HG03064 (cell line): ENCODE results near the gene PPP1R3F.
"Not testable (repeated sequence)": the region's sequence is repeated elsewhere in the genome, so short reads cannot be mapped to it uniquely, and the experiment has no call there.

Source experiments
- ATAC-seq: cut with Tn5 transposase; IDR thresholded peaks from one replicate; pipeline ENCODE4 v1.9.1; 2021; ENCODE audit warnings: low read depth; ENCODE audit not compliant: unreplicated experiment

The PPP1R3F gene

DNA sequence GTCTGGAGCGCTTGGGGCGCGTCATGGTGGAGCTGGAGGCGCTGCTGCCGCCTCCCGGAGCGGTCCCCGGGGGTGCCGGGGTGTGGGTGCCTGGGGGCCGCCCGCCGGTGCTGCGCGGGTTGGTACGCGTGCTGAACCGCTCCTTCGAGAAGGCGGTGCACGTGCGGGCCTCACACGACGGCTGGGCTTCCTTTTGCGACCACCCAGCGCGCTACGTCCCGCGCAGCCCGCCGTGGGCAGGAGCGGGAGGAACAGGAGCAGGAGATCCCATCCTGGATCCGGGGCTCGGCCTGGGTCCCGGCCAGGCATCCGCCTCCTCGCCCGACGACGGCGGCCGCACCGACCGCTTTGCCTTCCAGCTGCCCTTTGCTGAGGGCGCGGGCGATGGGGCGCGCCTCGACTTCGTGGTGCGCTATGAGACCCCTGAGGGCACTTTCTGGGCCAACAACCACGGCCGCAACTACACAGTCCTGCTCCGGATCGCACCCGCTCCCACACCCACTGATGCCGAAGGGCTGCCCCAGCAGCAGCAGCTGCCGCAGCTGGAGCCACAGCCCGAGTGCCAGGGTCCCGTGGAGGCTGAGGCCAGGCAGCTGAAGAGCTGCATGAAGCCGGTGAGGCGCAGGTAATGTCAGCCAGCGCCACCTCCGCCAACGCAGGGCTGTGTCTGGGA, 792 bp downstream of the PPP1R3F start:
- no peak for ATAC-seq

DNA sequence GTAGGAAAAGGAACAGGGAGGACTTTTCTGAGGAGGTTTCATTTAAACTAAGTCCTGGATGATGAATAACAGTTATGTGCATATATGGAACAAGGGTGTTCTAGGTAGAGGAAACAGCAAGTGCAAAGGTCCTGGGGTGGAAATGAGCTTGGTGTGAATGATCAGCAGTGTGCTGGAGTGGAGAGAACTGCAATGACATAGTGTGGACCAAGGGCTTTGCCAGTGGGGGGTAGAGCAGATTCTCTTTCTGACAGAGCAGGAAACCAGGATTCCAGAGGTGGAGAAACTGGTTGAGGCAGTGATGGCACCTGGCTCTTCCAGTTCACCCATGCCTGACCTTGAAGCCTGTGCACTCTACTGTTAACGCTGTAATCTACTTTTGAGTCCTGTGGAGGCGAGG, 1.7 kb downstream of the PPP1R3F start:
- no peak for ATAC-seq

DNA sequence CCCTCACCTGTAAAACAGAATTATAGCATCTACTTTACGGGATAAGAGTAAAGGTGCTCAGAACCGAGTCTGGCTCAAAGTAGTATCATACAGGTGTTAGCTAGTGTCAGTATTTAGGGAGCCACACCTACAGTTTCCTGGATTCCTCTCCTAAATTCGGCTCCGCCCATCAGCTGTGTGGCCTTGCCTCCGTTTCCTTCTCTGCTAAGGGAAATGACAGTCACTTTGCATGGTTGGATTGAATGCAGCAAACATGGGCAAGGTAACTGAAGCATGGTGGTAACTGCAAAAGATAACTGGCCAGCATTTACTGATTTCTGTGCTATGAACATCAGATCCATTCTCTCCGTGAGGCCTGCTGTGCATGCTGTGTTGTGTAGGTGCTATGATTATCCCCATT, 2.8 kb downstream of the PPP1R3F start:
- no peak for ATAC-seq

DNA sequence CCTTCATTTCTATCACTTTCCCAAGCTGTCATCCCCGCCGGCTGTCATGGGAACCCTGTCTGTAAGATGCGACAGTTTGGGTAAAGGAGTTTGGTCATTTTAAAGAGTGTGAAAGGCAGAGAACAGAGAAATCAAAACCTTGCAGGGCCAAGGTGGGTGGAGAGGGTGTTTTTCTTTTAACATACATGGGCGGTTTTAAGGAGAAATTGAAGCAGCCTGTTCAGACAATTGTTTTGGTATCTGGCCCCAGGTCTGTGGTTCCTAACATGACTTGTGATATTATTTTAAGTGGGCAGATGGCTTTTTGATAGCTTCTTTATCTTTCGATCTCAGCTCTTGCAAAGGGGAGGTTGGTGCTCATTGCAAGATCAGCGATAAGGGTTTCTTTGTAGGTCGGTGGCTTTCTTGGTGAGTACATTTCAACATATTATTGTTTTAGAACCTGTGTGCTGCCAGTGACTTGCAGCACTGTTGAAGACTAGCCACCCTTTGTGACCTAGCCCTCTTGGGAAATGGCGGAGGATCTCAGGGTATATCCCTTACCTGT, 3.7 kb downstream of the PPP1R3F start:
- no peak for ATAC-seq

DNA sequence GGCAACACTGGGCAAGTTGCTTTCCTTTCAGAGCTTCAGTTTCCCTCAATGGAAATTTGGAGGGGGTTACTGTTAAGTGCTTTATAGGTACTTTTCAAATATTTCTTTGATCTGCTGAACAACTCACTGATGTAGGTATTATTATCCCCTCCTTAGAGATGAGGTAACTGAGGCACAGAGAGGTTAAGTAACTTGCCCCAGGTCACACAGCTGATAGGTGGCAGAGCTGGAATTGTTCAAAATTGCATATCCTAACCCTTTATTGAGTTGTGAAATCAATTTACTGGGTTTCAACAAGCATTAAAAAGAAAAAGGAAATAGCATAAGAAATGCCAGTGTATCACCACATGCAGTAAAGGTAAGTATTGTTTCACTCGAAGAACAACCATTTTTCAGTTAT, 6.6 kb downstream of the PPP1R3F start:
- no peak for ATAC-seq

DNA sequence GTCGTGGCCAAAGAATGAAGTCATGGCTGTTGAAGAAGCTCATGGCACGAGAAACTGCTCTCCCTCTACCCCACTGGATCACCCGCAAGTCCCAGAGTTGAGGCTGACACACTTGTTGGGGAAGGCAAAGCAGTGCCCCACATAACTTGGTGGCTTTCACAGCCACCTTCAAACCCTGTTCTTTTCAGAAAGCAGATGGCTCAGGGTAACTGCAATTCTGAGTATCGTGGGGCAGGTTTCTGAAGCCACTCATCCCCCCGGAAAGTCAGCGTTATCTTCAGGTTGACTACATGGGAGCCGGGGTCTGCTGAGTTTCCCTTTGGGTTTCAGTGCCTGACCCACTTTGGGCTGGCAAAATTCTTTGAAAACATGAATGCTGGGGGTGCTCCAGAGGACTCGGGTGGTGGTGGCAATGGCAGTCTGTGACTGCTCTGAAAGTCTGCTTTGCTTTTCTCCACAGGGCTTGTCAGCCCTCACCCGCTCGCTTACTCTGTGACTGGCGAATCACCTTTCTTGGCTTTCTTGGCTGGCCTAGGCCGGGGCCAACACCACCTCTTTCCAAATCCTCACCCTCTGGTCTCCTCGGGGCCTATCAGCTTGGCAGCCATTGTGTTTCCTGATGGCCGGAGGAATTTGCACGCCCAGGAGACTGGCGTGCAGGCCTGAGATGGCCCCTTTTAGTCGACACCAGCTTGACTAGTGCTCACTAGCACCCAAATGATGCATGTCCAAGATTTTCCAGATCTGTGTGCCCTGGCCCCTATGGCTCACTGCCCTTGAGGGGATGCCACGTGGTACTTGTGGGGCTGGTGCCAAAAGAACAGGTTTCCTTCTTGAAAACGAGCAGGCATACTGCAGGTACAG, 7.3 kb downstream of the PPP1R3F start:
- no peak for ATAC-seq

DNA sequence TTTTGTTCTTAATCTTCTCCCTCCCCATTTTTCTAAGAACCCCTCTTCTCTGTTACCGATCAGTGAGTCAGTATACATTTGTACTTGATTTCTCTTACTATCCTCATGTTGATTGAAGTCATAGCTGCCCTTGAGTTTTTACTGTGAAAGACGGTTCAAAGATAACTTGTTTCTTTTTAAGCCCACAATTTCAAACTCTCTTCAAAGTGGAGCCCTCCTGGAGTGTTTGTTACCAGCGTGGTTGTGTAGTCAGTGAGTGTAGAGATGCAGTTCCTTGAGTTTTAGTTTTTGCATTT, 7.9 kb downstream of the PPP1R3F start:
- ATAC-seq = no peak

DNA sequence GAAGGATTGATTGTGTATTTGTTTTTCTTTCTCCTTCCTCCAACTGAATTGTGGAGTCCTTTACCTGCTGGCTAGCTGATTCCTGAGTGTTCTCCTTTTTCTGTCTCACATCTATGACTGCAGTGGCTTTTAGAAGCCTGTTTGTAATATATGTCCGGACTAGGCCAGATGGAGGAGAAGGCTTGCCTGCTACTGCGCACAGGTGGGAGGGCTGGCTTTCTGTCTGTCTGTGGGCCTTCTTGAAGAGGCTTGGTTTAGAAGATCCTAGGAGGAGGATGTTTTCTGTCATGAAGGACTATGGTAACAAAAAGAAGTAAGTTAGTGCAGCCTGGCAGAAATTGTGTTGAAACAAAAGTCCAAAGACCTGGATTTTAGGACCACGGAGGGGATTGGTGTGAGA, 8.5 kb downstream of the PPP1R3F start:
- no peak for ATAC-seq

DNA sequence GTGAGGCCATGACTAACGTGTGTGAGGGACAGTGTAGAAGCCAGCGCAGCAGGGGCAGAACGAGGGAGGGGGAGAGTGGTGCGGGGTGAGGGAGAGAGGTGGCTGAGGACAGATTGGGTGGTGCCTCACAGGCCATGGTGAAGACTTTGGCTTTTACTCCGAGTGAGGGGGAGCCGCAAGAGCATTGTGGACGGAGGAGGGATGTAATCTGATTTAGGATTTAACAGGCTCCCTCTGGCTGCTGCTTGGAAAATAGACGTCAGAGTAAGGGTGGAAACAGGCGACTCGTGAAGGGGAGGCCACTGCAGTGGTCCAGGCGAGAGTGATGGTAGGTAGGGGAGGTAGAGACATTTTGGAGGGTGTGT, 13.0 kb downstream of the PPP1R3F start:
- no peak for ATAC-seq

DNA sequence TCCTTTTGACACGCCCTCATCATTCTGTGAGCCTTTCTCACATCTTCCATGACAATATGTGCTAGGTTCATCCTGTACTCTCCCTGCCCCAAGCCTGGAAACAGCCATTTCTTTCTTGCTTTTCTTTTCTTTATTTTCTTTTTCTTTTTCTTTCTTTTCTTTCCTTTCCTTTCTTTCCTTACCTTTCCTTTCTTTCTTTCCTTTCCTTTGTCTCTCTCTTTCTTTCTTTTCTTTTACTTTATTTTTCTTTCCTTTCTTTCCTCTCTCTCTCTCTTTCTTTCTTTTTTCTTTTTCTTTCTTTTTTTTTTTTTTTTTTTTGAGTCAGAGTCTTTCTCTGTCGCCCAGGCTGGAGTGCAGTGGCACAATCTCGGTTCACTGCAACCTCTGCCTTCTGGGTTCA, 14.6 kb downstream of the PPP1R3F start:
- no peak for ATAC-seq

DNA sequence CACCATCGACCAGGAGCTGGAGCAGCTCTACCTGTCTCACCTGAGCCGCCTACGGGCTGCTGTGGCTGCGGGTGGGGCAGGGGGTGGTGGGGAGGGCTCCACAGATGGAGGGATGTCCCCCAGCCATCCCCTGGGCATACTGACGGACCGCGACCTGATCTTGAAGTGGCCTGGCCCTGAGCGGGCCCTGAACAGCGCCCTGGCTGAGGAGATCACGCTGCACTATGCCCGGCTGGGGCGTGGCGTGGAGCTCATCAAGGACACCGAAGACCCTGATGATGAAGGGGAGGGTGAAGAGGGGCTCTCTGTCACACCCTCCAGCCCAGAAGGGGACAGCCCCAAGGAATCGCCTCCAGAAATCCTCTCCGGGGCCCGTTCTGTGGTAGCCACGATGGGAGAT, 16.5 kb downstream of the PPP1R3F start:
- ATAC-seq = no peak

DNA sequence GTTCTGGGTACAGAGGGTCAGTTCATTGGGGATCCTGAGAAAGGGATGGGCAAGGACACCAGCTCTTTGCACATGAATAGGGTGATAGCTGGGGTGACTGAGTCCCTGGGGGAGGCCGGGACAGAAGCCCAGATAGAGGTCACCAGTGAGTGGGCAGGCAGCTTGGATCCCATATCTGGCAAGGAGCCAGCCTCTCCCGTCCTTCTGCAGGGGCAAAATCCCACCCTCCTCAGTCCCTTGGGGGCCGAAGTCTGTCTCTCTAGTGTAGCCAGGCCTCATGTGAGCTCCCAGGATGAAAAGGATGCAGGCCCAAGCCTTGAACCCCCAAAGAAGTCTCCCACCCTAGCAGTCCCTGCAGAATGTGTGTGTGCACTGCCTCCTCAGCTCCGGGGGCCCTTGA, 17.0 kb downstream of the PPP1R3F start:
- ATAC-seq = no peak

DNA sequence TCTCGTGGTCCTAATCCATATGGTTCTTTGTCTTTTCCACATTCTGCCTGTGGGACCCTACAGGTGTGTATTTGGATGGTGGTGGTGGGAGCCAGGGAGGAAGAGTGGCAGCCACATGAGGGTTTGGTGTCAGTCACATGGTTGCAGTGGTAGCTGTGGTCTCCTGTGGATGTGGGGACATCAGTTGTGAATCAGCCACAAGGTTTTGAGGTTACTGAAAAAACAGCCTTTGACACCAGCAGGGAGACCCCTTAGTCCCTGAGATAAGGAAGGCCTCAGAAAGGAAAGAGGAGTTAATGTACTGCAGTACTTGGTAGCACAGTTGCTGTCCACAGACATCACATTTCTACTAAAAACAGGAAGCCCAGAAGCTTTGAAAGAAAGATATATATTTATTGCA, 18.1 kb downstream of the PPP1R3F start:
- no peak for ATAC-seq

DNA sequence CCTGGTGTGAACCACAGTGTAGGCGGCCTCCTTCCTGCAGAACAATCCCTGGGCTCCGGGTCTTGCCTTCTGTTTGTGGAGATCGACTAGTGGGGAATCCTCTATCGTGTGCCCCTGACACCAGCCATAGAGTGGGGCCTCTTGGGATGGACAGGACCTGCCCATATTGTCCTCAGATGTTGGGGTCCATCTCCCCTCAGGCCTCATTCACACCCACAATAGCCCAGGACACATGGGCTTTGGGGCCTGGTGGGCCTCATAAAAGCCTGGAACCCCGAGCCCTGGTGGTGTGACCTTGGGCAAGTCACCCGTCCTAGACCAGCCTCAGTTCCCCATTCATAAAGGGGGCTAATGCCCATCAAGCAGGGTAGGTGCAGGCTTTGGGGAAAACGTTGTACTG, 20.6 kb downstream of the PPP1R3F start:
- ATAC-seq = no peak

DNA sequence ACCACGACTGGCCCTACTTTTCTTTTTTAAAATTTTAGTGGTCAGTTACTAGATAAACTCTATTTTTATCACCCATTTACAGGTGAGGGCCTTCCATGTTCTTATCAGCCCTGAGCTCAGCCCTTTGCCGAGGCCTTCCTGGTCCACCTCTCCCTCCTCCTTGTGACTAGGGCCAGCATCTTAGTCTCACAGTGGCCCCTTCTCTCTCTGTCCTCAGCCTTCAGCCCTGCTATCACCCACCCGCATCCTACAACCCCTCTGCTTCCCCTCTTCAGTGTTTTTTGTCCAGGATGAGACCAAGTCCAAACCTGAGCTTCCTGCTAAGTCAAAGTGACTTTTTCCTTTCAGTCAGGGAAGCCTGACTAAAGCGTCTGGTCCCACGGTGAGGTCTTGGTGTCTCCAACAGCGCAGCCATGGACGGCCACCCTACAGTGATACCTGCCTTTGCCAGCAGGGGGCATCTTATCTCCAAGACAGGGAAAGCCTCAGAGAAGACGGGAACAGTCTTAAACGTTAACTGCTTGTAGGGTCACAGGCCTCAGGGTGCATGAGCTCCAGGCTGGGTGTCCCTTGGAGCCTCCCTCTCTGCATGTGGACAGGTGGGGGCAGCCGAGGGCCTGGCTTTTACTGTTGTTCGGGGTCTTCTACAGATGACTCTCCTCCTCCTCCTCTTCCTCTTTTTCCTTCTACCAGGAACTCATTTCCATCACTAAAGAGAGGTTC, 22.2 kb downstream of the PPP1R3F start:
- no peak for ATAC-seq

DNA sequence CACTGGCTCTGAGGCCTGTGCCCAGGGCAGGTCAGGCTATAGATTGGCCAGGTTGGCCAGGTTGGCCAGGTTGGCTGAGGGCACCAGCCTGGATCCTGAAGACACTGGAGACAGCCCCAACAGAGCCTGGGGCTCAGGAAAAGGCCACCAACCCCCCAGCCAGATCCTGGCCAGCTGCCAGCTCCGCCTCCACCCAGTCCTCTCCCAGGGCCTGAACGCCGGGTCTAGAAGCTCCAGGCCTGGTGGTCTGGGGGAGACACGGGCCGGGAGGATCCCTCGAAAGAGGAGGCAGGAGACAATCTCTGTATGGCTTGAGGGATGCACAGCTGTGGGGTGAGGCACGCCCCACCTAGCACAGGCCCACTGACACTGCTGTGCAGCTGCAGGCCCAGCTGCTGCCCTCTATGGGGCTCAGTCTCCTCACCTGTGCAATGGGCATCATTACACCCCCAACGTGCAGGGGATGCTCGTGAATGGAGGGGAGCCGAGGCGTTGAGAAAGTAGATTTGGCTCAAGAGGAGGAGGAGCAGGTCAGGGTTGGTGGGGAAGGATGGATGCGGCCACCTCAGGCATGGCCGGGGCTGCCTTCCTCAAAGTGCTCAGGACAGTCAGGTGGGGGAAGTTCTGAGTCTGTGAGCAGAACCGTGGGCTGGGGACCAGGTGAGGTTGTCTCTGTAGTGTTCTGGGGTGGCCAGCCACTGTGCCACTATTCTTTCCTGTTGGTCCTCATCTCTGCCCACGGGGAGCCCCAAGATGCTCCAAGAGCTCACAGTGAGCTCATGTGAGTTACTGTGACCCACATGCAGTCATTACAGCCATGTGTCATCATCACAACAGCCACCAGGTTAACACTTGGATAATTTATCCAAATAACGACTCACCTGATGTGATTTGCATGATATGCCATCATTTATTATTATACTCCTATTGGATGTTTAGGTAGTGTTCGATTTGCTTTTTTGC, 23.1 kb downstream of the PPP1R3F start:
- no peak for ATAC-seq

DNA sequence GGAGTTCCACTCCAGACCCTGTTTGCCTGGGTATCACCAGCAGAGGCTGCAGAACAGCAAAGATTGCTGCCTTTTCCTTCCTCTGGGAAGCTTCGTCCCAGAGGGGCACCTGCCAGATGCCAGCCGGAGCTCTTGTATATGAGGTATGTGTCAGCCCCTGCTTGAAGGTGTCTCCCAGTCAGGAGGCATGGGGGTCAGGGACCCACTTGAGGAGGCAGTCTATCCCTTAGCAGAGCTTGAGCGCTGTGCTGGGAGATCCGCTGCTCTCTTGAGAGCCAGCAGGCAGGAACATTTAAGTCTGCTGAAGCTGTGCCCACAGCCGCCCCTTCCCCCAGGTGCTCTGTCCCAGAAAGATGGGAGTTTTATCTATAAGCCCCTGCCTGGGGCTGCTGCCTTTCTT, 29.7 kb downstream of the PPP1R3F start:
- ATAC-seq = not testable (repeated sequence)

DNA sequence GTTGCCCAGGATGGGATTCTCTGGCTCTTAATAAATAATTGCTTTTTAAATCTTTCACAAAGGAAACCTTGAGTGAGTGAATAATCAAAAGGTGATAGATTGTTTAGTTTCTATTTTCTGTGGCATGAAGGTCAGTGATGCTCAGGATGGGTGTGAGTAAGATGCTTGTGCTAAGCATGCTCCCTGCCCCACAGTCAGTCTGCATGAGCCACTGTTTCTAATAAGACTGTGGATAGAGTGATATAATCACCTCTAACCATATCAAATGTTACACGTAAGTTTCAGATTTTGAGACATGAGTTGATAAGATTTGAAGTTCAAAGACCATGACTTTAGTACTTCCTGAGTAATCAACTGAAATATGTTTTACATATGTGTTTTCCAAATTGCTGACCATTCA, 31.1 kb downstream of the PPP1R3F start:
- no peak for ATAC-seq

DNA sequence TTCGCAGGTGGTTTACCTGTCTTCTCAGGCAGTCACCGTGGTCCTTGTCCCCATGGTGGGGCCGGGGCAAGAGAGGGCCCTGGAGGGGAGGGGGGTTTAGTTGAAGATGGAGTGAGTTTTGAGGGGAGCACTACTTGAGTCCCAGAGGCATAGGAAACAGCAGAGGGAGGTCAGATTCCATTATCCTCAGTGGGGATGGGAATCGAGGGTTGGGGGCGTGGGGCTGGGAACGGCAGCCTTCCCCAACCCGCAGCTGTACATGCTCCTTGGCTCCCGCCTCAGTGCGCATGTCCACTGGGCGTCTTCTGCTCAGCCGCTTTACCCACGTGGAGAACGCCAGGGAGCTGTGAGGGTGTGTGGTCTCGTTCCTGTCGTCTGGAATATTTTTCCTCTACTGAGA, 33.8 kb downstream of the PPP1R3F start, which contains the start of gene GAGE10:
GAGE10 (plus strand) TSS at position 301 of the 400 bp plus-strand sequence. CDS start 1,214 bp downstream, outside the sequence.
- no peak for ATAC-seq

DNA sequence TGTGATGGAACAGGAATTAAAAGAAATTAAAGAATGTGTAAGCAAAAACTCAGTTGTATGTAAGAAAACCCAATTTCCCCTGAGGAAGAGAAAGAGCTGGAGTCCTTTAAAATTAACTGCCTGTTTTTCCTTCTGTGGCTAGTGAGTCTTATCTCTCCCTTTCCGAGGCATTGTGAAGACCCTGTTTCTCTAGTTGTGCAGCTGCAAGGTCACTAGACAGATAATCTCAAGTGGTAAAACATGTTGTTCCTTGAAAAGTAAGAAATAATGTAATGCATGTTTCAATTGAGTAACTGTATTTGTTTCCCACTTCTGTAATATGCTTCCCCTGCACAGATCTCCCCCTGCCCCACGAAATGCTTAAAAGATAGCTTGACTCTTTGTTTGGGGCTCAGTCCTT, 38.2 kb downstream of the PPP1R3F start:
- not testable (repeated sequence) for ATAC-seq
